ENCODE measurements around the gene NXT1. TPM values are rescaled to one million over a fixed set of nuclear protein-coding genes. Genes with fewer than 3 reads are reported as not detected.

The NXT1 gene
- total RNA-seq, 1 donor from 2014 or later, result 17.9 TPM

DNA sequence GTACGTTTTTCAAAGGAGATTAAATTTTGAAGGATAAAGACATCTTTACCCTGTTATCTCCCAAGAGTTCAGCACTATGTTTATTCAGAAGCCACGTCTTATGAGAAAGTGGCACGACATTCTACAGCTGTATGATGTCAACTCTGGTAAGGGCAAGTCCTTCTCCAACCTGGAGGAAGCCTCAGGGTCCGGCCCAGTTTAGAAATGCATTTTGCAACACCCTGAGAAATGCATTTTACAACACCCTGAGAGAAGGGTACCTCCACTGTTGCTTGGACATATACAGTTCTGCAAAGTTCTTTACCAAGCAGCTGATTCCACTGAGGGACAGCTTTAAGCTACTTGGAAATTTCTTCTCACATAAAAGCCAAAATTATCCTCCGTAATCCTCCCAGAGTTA is 53.2 kb downstream of the NXT1 start:
- H3K36me3 ChIP-seq (ENCODE audit: insufficient read depth, low read length), result peaks cover 2% of the 10 kb centered on the region
- no peak for DNase-seq (ENCODE audit: low read depth)
- H3K27ac Mint-ChIP-seq (ENCODE audit: unreplicated experiment), result no peak overlapping the region
- no peaks in the 10 kb centered on the region for H3K9me3 ChIP-seq (ENCODE audit: insufficient read depth, low read depth, low read length)
- no peak overlapping the region for H3K4me3 ChIP-seq (ENCODE audit: insufficient read depth, low read depth, low read length)
- no peaks in the 10 kb centered on the region for H3K27me3 Mint-ChIP-seq (ENCODE audit: low read depth, unreplicated experiment)
- no peak overlapping the region for H3K9ac ChIP-seq (ENCODE audit: low read length)
- H3K36me3 Mint-ChIP-seq (ENCODE audit: low read depth, unreplicated experiment), result peaks cover 7% of the 10 kb centered on the region
- H3K4me2 ChIP-seq (ENCODE audit: low read length), result no peak overlapping the region
- H3K79me2 ChIP-seq (ENCODE audit: insufficient read depth, low read length), result peaks cover 70% of the 10 kb centered on the region
- H3K4me3 Mint-ChIP-seq (ENCODE audit: unreplicated experiment), result no peak overlapping the region
- FAIRE-seq, result no peak
- H2AFZ ChIP-seq (ENCODE audit: low read depth, low read length), result no peak overlapping the region
- no peak overlapping the region for H3K27ac ChIP-seq (ENCODE audit: low read depth, low read length)
- H3K27me3 ChIP-seq (ENCODE audit: insufficient read depth, low read length), result no peaks in the 10 kb centered on the region
- no peak for TF ChIP-seq CTCF (IDR thresholded peaks at IDR 0.05; ENCODE audit: insufficient read depth, low read depth, low read length)
- TF ChIP-seq EZH2 (IDR thresholded peaks at IDR 0.05; ENCODE audit: insufficient read depth, low read length), result no peak
- H3K9me3 Mint-ChIP-seq (ENCODE audit: unreplicated experiment), result no peaks in the 10 kb centered on the region
- peaks cover 71% of the 10 kb centered on the region for H4K20me1 ChIP-seq (ENCODE audit: insufficient read depth, low read length)
- H3K4me1 ChIP-seq (ENCODE audit: insufficient read depth, low read length), result peaks cover 7% of the 10 kb centered on the region
- peaks cover 6% of the 10 kb centered on the region for H3K4me1 Mint-ChIP-seq (ENCODE audit: low read depth, unreplicated experiment)

GRCh38 chr20:23404196-23404595 is 53.6 kb downstream of the NXT1 start:
- no peak overlapping the region for H3K4me2 ChIP-seq (ENCODE audit: low read length)
- no peaks in the 10 kb centered on the region for H3K27me3 ChIP-seq (ENCODE audit: insufficient read depth, low read length)
- no peaks in the 10 kb centered on the region for H3K9me3 Mint-ChIP-seq (ENCODE audit: unreplicated experiment)
- FAIRE-seq (no peak), DNase-seq (ENCODE audit: low read depth) (no peak)
- H3K36me3 Mint-ChIP-seq (ENCODE audit: low read depth, unreplicated experiment), result peaks cover 7% of the 10 kb centered on the region
- H3K27me3 Mint-ChIP-seq (ENCODE audit: low read depth, unreplicated experiment), result no peaks in the 10 kb centered on the region
- no peak overlapping the region for H3K27ac ChIP-seq (ENCODE audit: low read depth, low read length)
- peaks cover 72% of the 10 kb centered on the region for H4K20me1 ChIP-seq (ENCODE audit: insufficient read depth, low read length)
- H3K27ac Mint-ChIP-seq (ENCODE audit: unreplicated experiment), result no peak overlapping the region
- H3K4me3 ChIP-seq (ENCODE audit: insufficient read depth, low read depth, low read length), result no peak overlapping the region
- H2AFZ ChIP-seq (ENCODE audit: low read depth, low read length), result no peak overlapping the region
- no peak overlapping the region for H3K9ac ChIP-seq (ENCODE audit: low read length)
- H3K4me1 ChIP-seq (ENCODE audit: insufficient read depth, low read length), result peaks cover 7% of the 10 kb centered on the region
- H3K79me2 ChIP-seq (ENCODE audit: insufficient read depth, low read length), result peaks cover 74% of the 10 kb centered on the region
- no peaks in the 10 kb centered on the region for H3K9me3 ChIP-seq (ENCODE audit: insufficient read depth, low read depth, low read length)
- TF ChIP-seq CTCF (IDR thresholded peaks at IDR 0.05; ENCODE audit: insufficient read depth, low read depth, low read length), result no peak
- TF ChIP-seq EZH2 (IDR thresholded peaks at IDR 0.05; ENCODE audit: insufficient read depth, low read length), result no peak
- H3K4me1 Mint-ChIP-seq (ENCODE audit: low read depth, unreplicated experiment), result peaks cover 6% of the 10 kb centered on the region
- H3K4me3 Mint-ChIP-seq (ENCODE audit: unreplicated experiment), result no peak overlapping the region
- peaks cover 2% of the 10 kb centered on the region for H3K36me3 ChIP-seq (ENCODE audit: insufficient read depth, low read length)

Other genes with a start within 250 kb of the NXT1 start
- gene GZF1, start 11.4 kb downstream of the NXT1 start, total RNA-seq, result 12.2 and 16.3 TPM in 2 replicates
- gene NAPB, start 70.7 kb downstream of the NXT1 start, total RNA-seq, result 10.2 and 13.1 TPM in 2 replicates
- not detected in 2 replicates for gene CSTL1, start 88.9 kb downstream of the NXT1 start, total RNA-seq
- not detected in 2 replicates for gene CST11, start 102.1 kb downstream of the NXT1 start, total RNA-seq
- gene CST8, start 140.3 kb downstream of the NXT1 start, total RNA-seq, result not detected in 2 replicates
- gene CST9L, start 217.7 kb downstream of the NXT1 start, total RNA-seq, result not detected in 2 replicates